Activated CD4-positive, alpha-beta memory T cell treated with anti-CD3 and anti-CD28 coated beads for 36 hours (primary cell): Measurements from ENCODE around the gene KIF5C. TPM values are rescaled to one million over a fixed set of nuclear protein-coding genes. Genes with fewer than 3 reads are reported as not detected.

Source experiments
- CTCF ChIA-PET: fragments of 350-600 bp; sonication (Branson Sonifier 250); formaldehyde crosslinking; loops from one replicate; lab custom pipeline; 2021; ENCODE audit warnings: antibody characterized with exemption, inconsistent platforms; lab: Charles Lee
- POLR2A ChIA-PET: fragments of 350-600 bp; sonication (Branson Sonifier 250); formaldehyde crosslinking; loops from one replicate; lab custom pipeline; 2021; ENCODE audit warnings: antibody characterized with exemption; lab: Charles Lee
- DNase-seq: peaks from one replicate; pipeline ENCODE4 v3.0.0-alpha.2; 2020
- H3K27ac Mint-ChIP-seq: one replicate; pipeline ENCODE4 v1.8.0; 2021; ENCODE audit warnings: mixed read lengths
- H3K27me3 Mint-ChIP-seq: one replicate; pipeline ENCODE4 v1.8.0; 2021; ENCODE audit warnings: mixed read lengths
- H3K36me3 Mint-ChIP-seq: one replicate; pipeline ENCODE4 v1.8.0; 2021; ENCODE audit warnings: mixed read lengths
- H3K4me1 Mint-ChIP-seq: one replicate; pipeline ENCODE4 v1.8.0; 2021; ENCODE audit warnings: low read depth, mixed read lengths
- H3K4me3 Mint-ChIP-seq: one replicate; pipeline ENCODE4 v1.8.0; 2021; ENCODE audit warnings: mild to moderate bottlenecking, mixed read lengths
- H3K9me3 Mint-ChIP-seq: one replicate; pipeline ENCODE4 v1.8.0; 2021; ENCODE audit warnings: mixed read lengths
- intact Hi-C: fragments of 100-400 bp; cut with micrococcal nuclease; formaldehyde crosslinking; loops from one replicate; pipeline ENCODE4 v1.15.1; 2023
- total RNA-seq, 2 experiments: library from RNA; stranded (reverse); gene quantifications; one replicate each; pipeline ENCODE4 v1.2.3, GENCODE V29; 2021

The KIF5C gene
- total RNA-seq, 2 experiments from 2014 or later: 25.2 to 30.8 TPM

GRCh38 chr2:148998165-148998830 is 123.3 kb downstream of the KIF5C start:
- H3K4me1 Mint-ChIP-seq: peaks cover 8% of the 10 kb centered on the region
- no peak for DNase-seq
- no peak overlapping the region for H3K4me3 Mint-ChIP-seq
- no peaks in the 10 kb centered on the region for H3K27me3 Mint-ChIP-seq
- CTCF ChIA-PET: no interaction called here
- peaks cover 28% of the 10 kb centered on the region for H3K36me3 Mint-ChIP-seq
- POLR2A ChIA-PET: no interaction called here
- no peaks in the 10 kb centered on the region for H3K9me3 Mint-ChIP-seq
- intact Hi-C loops: no loop called here
- H3K27ac Mint-ChIP-seq: no peak overlapping the region

DNA sequence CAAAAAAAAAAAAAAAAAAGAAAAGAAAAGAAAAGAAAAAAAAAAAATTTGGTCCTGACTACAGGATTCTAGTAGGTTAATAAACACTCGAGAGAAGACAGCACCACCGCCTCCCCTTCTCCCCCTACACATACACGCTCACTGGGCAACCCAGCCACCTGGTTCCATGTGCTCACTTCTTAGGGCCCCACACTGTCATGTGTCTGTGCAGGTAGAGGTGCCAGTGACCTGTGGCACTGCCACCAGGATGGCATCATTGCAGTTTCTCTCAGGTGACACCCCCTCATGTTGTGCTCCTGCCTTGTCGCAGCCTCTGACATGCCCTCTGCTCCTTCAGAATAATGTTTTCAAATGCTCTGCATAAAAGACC is 123.8 kb downstream of the KIF5C start:
- POLR2A ChIA-PET: no interaction called here
- no peak overlapping the region for H3K4me3 Mint-ChIP-seq
- no peak overlapping the region for H3K27ac Mint-ChIP-seq
- H3K9me3 Mint-ChIP-seq: no peaks in the 10 kb centered on the region
- H3K27me3 Mint-ChIP-seq: no peaks in the 10 kb centered on the region
- DNase-seq: no peak
- H3K36me3 Mint-ChIP-seq: peaks cover 28% of the 10 kb centered on the region
- CTCF ChIA-PET: no interaction called here
- peaks cover 8% of the 10 kb centered on the region for H3K4me1 Mint-ChIP-seq
- intact Hi-C loops: no loop called here

DNA sequence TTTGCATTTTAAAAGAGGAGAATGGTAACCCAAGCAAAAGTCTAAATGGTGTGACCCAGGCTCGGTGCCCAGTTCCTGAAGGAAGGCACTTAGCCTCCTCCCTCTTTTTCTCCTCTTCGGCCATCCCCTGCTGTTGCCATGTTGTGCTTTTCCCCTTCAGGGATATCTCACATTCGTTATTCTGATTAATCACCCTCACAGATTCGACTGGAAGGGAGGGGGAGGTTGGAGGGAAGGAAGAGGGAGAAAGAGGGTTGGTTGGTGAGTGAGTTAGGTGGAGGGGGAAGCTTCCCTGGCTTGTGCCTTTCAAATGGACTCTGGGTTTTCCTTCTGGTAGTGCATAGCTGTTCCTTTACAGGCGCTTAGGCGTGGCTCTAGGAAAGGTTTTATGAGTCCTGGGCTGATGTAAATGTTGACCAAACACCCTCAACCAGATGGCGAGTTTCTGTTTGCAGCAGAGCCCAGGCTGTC is 124.5 kb downstream of the KIF5C start:
- DNase-seq: no peak
- ChIA-PET POLR2A (no interaction called here), CTCF (interaction anchor here (1.0 to 2.5 kb wide), 2 partner anchors 9 to 18 kb away, joined by 5 to 18 read pairs; no protein-coding TSS in a partner anchor)
- H3K4me1 Mint-ChIP-seq: peaks cover 8% of the 10 kb centered on the region
- peaks cover 26% of the 10 kb centered on the region for H3K36me3 Mint-ChIP-seq
- H3K27me3 Mint-ChIP-seq: no peaks in the 10 kb centered on the region
- H3K4me3 Mint-ChIP-seq: no peak overlapping the region
- intact Hi-C loops: no loop called here
- no peaks in the 10 kb centered on the region for H3K9me3 Mint-ChIP-seq
- H3K27ac Mint-ChIP-seq: no peak overlapping the region

- no peak for DNase-seq
- H3K9me3 Mint-ChIP-seq: no peaks in the 10 kb centered on the region
- H3K4me1 Mint-ChIP-seq: peaks cover 8% of the 10 kb centered on the region
- CTCF ChIA-PET: interaction anchor here (1.0 to 2.5 kb wide), 4 partner anchors 10 to 561 kb away, joined by 3 to 18 read pairs (median 4); no protein-coding TSS in a partner anchor
- no peak overlapping the region for H3K27ac Mint-ChIP-seq
- H3K27me3 Mint-ChIP-seq: no peaks in the 10 kb centered on the region
- POLR2A ChIA-PET: no interaction called here
- intact Hi-C loops: no loop called here
- peaks cover 20% of the 10 kb centered on the region for H3K36me3 Mint-ChIP-seq
- no peak overlapping the region for H3K4me3 Mint-ChIP-seq
Measured at GRCh38 chr2:149000158-149000938, 125.3 kb downstream of the KIF5C start.

DNA sequence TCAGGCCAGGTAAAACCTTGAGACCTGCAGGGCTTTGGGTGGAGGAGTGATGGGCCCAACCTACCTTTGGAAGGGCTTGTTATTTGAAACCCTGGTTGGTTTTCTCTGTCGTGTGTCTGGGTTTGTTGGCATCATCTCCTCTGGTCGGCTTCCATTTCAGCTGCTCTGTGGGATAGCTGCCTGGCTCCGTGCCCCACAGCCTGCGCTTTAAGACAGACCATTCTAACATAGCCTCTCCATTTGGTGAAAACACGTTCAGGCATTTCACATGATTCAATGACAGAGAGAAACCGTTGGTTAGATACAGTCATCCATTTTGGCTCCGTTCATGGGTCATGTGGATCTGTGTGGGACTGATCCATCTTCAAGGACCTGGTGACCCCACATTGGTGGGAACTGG is 126.5 kb downstream of the KIF5C start:
- H3K27me3 Mint-ChIP-seq: no peaks in the 10 kb centered on the region
- ChIA-PET POLR2A (no interaction called here), CTCF (interaction anchor here (2.5 kb wide), 1 partner anchor 16 kb away, joined by 18 read pairs; no protein-coding TSS in a partner anchor)
- intact Hi-C loops: no loop called here
- no peak overlapping the region for H3K27ac Mint-ChIP-seq
- DNase-seq: no peak
- H3K36me3 Mint-ChIP-seq: peaks cover 20% of the 10 kb centered on the region
- H3K9me3 Mint-ChIP-seq: no peaks in the 10 kb centered on the region
- H3K4me1 Mint-ChIP-seq: peaks cover 8% of the 10 kb centered on the region
- H3K4me3 Mint-ChIP-seq: no peak overlapping the region

- Mint-ChIP-seq H3K36me3 (peaks cover 20% of the 10 kb centered on the region), H3K27ac (no peak overlapping the region), H3K4me1 (peaks cover 8% of the 10 kb centered on the region), H3K27me3 (no peaks in the 10 kb centered on the region), H3K4me3 (no peak overlapping the region), H3K9me3 (no peaks in the 10 kb centered on the region)
- ChIA-PET POLR2A (no interaction called here), CTCF (no interaction called here)
- intact Hi-C loops: no loop called here
- DNase-seq: no peak
Measured at GRCh38 chr2:149002378-149002890, 127.4 kb downstream of the KIF5C start.

DNA sequence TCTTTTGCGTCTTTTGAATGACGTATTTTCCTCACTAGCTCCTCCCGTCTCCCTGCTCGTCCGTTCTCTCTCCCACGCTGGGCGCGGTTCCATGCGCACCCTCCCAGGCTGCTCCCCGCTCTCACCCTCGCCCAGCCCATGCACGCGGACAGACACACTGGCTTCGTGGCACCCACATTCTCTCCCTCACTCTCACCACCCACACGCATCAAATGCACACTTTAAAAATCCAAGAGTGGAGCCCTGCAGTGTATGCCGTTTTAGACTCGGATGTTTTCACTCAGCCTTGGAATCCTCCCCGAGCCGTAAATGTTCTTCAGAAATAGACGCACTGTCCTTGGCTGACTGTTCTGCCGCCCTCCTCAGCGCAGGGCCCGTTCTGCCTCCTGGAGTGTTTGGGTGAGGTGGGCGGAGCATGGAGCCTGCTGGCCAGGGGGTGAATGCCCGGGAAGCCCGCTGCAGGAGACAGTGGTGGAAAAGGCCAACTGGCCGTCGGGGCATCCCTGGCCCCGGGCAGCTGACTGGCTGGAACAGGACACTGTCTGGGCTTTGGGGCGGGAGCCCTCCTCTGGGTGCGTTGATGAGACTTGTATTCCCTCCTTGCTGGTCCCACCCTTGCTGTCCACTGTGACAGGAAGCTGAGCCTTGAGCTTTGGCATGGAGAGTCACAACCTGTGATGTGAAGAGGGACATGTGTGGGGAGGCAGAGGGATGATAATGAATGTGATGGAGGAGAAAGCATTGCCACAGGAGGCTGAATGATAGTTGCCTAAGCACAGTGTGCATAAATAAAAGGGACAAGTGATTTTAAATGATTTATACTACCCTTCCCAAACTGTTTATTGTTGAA is 128.1 kb downstream of the KIF5C start:
- Mint-ChIP-seq H3K36me3 (peaks cover 15% of the 10 kb centered on the region), H3K4me3 (no peak overlapping the region), H3K27ac (no peak overlapping the region), H3K4me1 (peaks cover 8% of the 10 kb centered on the region), H3K9me3 (no peaks in the 10 kb centered on the region), H3K27me3 (no peaks in the 10 kb centered on the region)
- CTCF ChIA-PET: no interaction called here
- POLR2A ChIA-PET: no interaction called here
- DNase-seq: no peak
- intact Hi-C loops: no loop called here

GRCh38 chr2:149004836-149005235 is 129.8 kb downstream of the KIF5C start:
- intact Hi-C loops: no loop called here
- Mint-ChIP-seq H3K9me3 (no peaks in the 10 kb centered on the region), H3K4me1 (peaks cover 8% of the 10 kb centered on the region), H3K27me3 (no peaks in the 10 kb centered on the region), H3K27ac (no peak overlapping the region), H3K4me3 (no peak overlapping the region), H3K36me3 (peaks cover 14% of the 10 kb centered on the region)
- ChIA-PET POLR2A (no interaction called here), CTCF (no interaction called here)
- DNase-seq: no peak

DNA sequence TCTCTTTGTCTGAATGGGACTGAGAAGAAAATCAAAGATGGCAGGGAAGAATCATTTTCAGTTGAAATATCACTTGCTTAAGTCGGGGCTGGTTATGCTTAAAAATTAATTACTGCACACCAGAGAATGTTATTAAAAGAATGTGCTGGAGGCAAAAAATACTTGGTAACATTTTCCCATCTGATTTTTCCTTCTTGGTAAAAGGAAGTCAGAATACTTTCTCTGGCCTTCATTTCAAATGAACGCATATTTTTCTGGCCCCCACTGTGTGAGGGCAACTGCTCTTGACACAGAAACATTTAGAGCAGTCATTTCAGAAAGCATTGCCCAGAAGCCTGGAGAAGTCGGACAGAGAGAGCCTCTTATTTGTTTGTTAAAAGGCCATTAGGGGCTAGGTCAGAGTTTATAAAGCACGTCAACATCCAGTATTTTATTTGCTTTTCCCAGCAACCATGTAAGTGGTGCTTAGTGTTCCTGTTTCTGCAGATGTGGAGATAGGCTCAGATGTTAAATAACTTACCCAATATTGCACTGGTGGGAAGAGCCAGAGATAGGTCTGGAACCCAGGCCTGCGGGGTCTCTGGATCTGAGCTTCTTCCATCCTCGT is 130.5 kb downstream of the KIF5C start:
- ChIA-PET POLR2A (no interaction called here), CTCF (no interaction called here)
- Mint-ChIP-seq H3K36me3 (peaks cover 17% of the 10 kb centered on the region), H3K27ac (no peak overlapping the region), H3K4me1 (peaks cover under 1% of the 10 kb centered on the region), H3K9me3 (no peaks in the 10 kb centered on the region), H3K4me3 (no peak overlapping the region), H3K27me3 (no peaks in the 10 kb centered on the region)
- intact Hi-C loops: no loop called here
- no peak for DNase-seq

GRCh38 chr2:149006883-149007543 is 132.0 kb downstream of the KIF5C start:
- no peak overlapping the region for H3K4me3 Mint-ChIP-seq
- no peaks in the 10 kb centered on the region for H3K9me3 Mint-ChIP-seq
- peaks cover 14% of the 10 kb centered on the region for H3K36me3 Mint-ChIP-seq
- no peak for DNase-seq
- intact Hi-C loops: no loop called here
- POLR2A ChIA-PET: no interaction called here
- H3K4me1 Mint-ChIP-seq: no peaks in the 10 kb centered on the region
- H3K27ac Mint-ChIP-seq: no peak overlapping the region
- H3K27me3 Mint-ChIP-seq: no peaks in the 10 kb centered on the region
- CTCF ChIA-PET: interaction anchor here (0.7 to 4.4 kb wide), 2 partner anchors 11 to 1265 kb away, joined by 4 to 25 read pairs; no protein-coding TSS in a partner anchor

DNA sequence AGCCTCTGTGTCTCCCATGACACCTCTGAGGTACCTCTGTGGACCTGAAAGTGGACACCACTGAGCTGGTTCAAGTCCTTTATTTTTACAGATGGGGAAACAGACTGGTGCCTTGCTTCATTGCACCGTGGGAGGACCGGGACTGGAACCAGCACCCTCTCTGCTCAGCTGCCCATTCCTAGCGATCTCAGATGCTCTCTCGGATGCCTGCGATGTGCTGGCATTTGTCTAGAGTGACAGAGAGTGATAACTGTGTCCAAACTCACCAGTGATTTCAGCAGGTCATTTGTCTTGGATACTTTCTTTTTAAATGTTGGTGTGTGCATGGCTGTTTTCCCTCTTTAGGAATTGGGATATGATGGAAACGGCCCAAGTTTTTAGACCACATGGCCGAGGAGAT is 133.4 kb downstream of the KIF5C start:
- intact Hi-C loops: no loop called here

More for the DNA sequence above, 133.4 kb downstream of the KIF5C start:
- Mint-ChIP-seq H3K27ac (no peak overlapping the region), H3K4me3 (no peak overlapping the region), H3K36me3 (peaks cover 7% of the 10 kb centered on the region), H3K9me3 (no peaks in the 10 kb centered on the region), H3K27me3 (no peaks in the 10 kb centered on the region), H3K4me1 (no peaks in the 10 kb centered on the region)
- DNase-seq: no peak
- ChIA-PET CTCF (interaction anchor here (4.4 kb wide), 1 partner anchor 10 kb away, joined by 25 read pairs; no protein-coding TSS in a partner anchor), POLR2A (no interaction called here)
